HEK293 (cell line): ENCODE measurements around the gene EIPR1.

Experiments
- CTCF ChIA-PET: fragments of 350-600 bp; formaldehyde crosslinking; extraction: SDS; loops from one replicate; lab custom pipeline; 2021; ENCODE audit warnings: antibody characterized with exemption; lab: Yijun Ruan, JAX
- POLR2A ChIA-PET: fragments of 300-600 bp; formaldehyde crosslinking; extraction: SDS; loops from one replicate; lab custom pipeline; 2020; ENCODE audit warnings: antibody characterized with exemption, inconsistent platforms; lab: Yijun Ruan, JAX
- H3K27ac ChIP-seq: fragments of 200-500 bp; sonication (Bioruptor generic); 2 replicates; pipeline ENCODE4 v1.5.1; 2014; ENCODE audit warnings: low read depth, low read length, control low read depth, inconsistent platforms; ENCODE audit errors: extremely low read depth
- H3K36me3 ChIP-seq, 2 experiments: fragments of 200-500 bp in 1 of 2; sonication (Bioruptor generic) in 1 of 2; 1 replicate in 1 of 2; 2 replicates in 1 of 2; pipeline ENCODE4 v1.5.1; 2014 to 2017; ENCODE audit warnings: inconsistent platforms in 2 of 2, low read length in 2 of 2; ENCODE audit not compliant: control insufficient read depth in 2 of 2, insufficient read depth in 1 of 2
- H3K4me1 ChIP-seq: fragments of 200-500 bp; sonication (Bioruptor generic); 2 replicates; pipeline ENCODE4 v1.5.1; 2014; ENCODE audit warnings: mild to moderate bottlenecking, low read length, inconsistent platforms; ENCODE audit not compliant: control insufficient read depth, insufficient read depth
- H3K4me3 ChIP-seq: 2 replicates; pipeline ENCODE4 v1.5.1; 2011; ENCODE audit warnings: low read depth, mild to moderate bottlenecking, control low read depth, low read length, moderate library complexity
- H3K9me3 ChIP-seq: fragments of 200-500 bp; sonication (Bioruptor generic); 2 replicates; pipeline ENCODE4 v1.5.1; 2014; ENCODE audit warnings: low read depth, low read length, inconsistent platforms; ENCODE audit not compliant: control insufficient read depth, insufficient read depth
- BCL11A ChIP-seq: fragments of 450-650 bp; formaldehyde crosslinking; IDR thresholded peaks from 2 replicates; pipeline ENCODE4 v1.5.1; 2016; ENCODE audit warnings: low read depth, missing biosample characterization, missing genetic modification characterization
- FEZF1 ChIP-seq: fragments of 450-650 bp; formaldehyde crosslinking; IDR thresholded peaks from 2 replicates; pipeline ENCODE4 v1.5.1; 2016; ENCODE audit warnings: missing biosample characterization, missing genetic modification characterization
- GLIS1 ChIP-seq: fragments of 450-650 bp; formaldehyde crosslinking; IDR thresholded peaks from 2 replicates; pipeline ENCODE4 v1.5.1; 2016; ENCODE audit warnings: missing biosample characterization, missing genetic modification characterization
- GLIS2 ChIP-seq: fragments of 450-650 bp; formaldehyde crosslinking; IDR thresholded peaks from 2 replicates; pipeline ENCODE4 v1.5.1; 2016; ENCODE audit warnings: missing biosample characterization, missing genetic modification characterization
- KLF1 ChIP-seq: fragments of 450-650 bp; formaldehyde crosslinking; IDR thresholded peaks from 2 replicates; pipeline ENCODE4 v1.5.1; 2016; ENCODE audit warnings: missing biosample characterization, missing genetic modification characterization
- SP7 ChIP-seq: fragments of 450-650 bp; formaldehyde crosslinking; IDR thresholded peaks from 2 replicates; pipeline ENCODE4 v1.5.1; 2016; ENCODE audit warnings: missing biosample characterization, missing genetic modification characterization
- TCF7L2 ChIP-seq: IDR thresholded peaks from 2 replicates; pipeline ENCODE4 v1.6.1; 2011; ENCODE audit warnings: low read depth, mild to moderate bottlenecking, inconsistent platforms, low read length, moderate library complexity, borderline replicate concordance
- TRIM28 ChIP-seq: IDR thresholded peaks from 2 replicates; pipeline ENCODE4 v1.6.1; 2011; ENCODE audit warnings: low read length, control low read depth, borderline replicate concordance
- YY1 ChIP-seq: fragments of 450-650 bp; formaldehyde crosslinking; IDR thresholded peaks from 2 replicates; pipeline ENCODE4 v1.5.1; 2018; ENCODE audit warnings: missing biosample characterization, missing genetic modification characterization
- ZBTB21 ChIP-seq: fragments of 450-650 bp; formaldehyde crosslinking; IDR thresholded peaks from 2 replicates; pipeline ENCODE4 v1.5.1; 2017; ENCODE audit warnings: missing biosample characterization, missing genetic modification characterization
- ZFP37 ChIP-seq: fragments of 450-650 bp; formaldehyde crosslinking; IDR thresholded peaks from 2 replicates; pipeline ENCODE4 v1.5.1; 2016; ENCODE audit warnings: missing biosample characterization, missing genetic modification characterization
- ZNF10 ChIP-seq: fragments of 450-650 bp; formaldehyde crosslinking; IDR thresholded peaks from 2 replicates; pipeline ENCODE4 v1.5.1; 2017; ENCODE audit warnings: missing biosample characterization, missing genetic modification characterization
- ZNF132 ChIP-seq: fragments of 450-650 bp; formaldehyde crosslinking; IDR thresholded peaks from 2 replicates; pipeline ENCODE4 v1.5.1; 2017; ENCODE audit warnings: missing biosample characterization, missing genetic modification characterization, borderline replicate concordance
- ZNF274 ChIP-seq, 2 experiments: fragments of 200-500 bp in 1 of 2; fragments of 450-650 bp in 1 of 2; sonication (Bioruptor generic) in 1 of 2; formaldehyde crosslinking in 1 of 2; IDR thresholded peaks; 2 replicates each; pipeline versions ENCODE4 v1.5.1 to v1.6.1; 2014 to 2016; ENCODE audit warnings: borderline replicate concordance in 1 of 2, inconsistent platforms in 1 of 2, low read length in 1 of 2, missing biosample characterization in 1 of 2, missing genetic modification characterization in 1 of 2
- ZNF449 ChIP-seq: fragments of 450-650 bp; formaldehyde crosslinking; IDR thresholded peaks from 2 replicates; pipeline ENCODE4 v1.5.1; 2017; ENCODE audit warnings: missing biosample characterization, mild to moderate bottlenecking, missing genetic modification characterization, moderate library complexity
- ZNF530 ChIP-seq: fragments of 450-650 bp; formaldehyde crosslinking; IDR thresholded peaks from 2 replicates; pipeline ENCODE4 v1.5.1; 2016; ENCODE audit warnings: low read depth, missing biosample characterization, missing genetic modification characterization
- ZNF626 ChIP-seq: fragments of 450-650 bp; sonication (Bioruptor Pico); formaldehyde crosslinking; IDR thresholded peaks from 2 replicates; pipeline ENCODE4 v1.5.1; 2018; ENCODE audit warnings: missing biosample characterization, missing genetic modification characterization, inconsistent platforms
- ZNF645 ChIP-seq: fragments of 450-650 bp; formaldehyde crosslinking; IDR thresholded peaks from 2 replicates; pipeline ENCODE4; 2016; ENCODE audit warnings: missing biosample characterization, missing genetic modification characterization
- ZSCAN30 ChIP-seq: fragments of 450-650 bp; IDR thresholded peaks from 2 replicates; pipeline ENCODE4 v1.5.1; 2018; ENCODE audit warnings: missing biosample characterization, mild to moderate bottlenecking, missing genetic modification characterization, moderate library complexity
- TF ChIP-seq, protein P1 (sequence below): fragments of 450-650 bp; formaldehyde crosslinking; IDR thresholded peaks from 2 replicates; pipeline ENCODE4 v1.5.1; 2017; ENCODE audit warnings: missing biosample characterization, missing genetic modification characterization

The EIPR1 gene

GRCh38 chr2:3246928-3247714 is 130.5 kb downstream of the EIPR1 start (continued):
- no peak for TF ChIP-seq TRIM28

DNA sequence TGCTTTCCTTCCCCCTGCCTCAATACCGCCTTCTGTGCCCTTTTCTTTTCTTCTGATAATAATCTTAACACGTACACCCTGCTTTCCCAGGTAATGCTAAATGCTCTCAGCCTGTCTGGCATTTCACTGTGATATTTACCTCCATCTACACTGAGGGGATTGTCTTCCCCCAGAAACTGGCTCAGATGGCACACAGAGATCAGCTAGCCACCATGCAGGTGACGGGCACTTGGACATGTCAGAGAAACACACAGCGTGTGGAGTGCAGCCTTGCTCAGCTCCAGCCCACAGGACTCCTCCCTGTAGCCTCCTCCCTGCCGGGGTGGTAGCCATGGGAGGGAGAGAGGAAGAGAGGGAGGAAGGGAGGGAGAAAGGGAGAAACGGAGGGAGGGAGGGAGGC is 131.2 kb downstream of the EIPR1 start:
- no peak overlapping the region for H3K4me3 ChIP-seq
- no peak for TF ChIP-seq SP7 (tag by site-specific recombination)
- TF ChIP-seq ZFP37 (tag by site-specific recombination), result no peak
- no peak for TF ChIP-seq ZNF645 (tag by site-specific recombination)
- TF ChIP-seq YY1 (tag by site-specific recombination), result no peak
- no peak for TF ChIP-seq BCL11A (tag by site-specific recombination)
- no peaks in the 10 kb centered on the region; a peak in 1 of 3 replicates for H3K36me3 ChIP-seq
- H3K27ac ChIP-seq, result no peak overlapping the region
- ChIA-PET POLR2A (no interaction called here), CTCF (no interaction called here)
- H3K4me1 ChIP-seq, result no peaks in the 10 kb centered on the region
- no peaks in the 10 kb centered on the region for H3K9me3 ChIP-seq

DNA sequence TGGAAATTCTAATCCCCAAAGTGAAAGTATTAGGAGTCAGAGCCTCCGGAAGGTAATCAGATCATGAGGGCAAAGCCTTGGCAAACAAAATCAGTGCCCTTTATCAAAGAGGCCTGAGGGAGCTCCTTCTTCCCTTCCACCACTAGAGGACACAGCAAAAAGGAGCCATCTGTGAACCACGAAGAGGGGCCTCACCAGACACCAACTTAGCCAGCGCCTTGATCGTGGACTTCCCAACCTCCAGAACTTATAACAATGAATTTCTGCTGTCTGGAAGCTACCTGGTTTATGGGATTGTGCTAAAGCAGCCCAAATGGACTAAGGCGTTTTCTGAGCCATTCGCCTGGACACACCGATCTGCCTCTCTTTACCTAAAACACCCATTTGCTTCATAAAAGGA is 133.1 kb downstream of the EIPR1 start:
- H3K9me3 ChIP-seq, result no peaks in the 10 kb centered on the region
- H3K27ac ChIP-seq, result no peak overlapping the region
- CTCF ChIA-PET, result no interaction called here
- H3K4me3 ChIP-seq, result no peak overlapping the region
- H3K36me3 ChIP-seq, result no peaks in the 10 kb centered on the region; a peak in 1 of 3 replicates
- TF ChIP-seq GLIS2 (tag by site-specific recombination), result no peak
- no peak for TF ChIP-seq TCF7L2
- TF ChIP-seq ZNF132 (tag by site-specific recombination), result no peak
- TF ChIP-seq KLF1 (tag by site-specific recombination), result no peak
- no peak for TF ChIP-seq ZNF626 (tag by site-specific recombination)
- TF ChIP-seq ZNF530, result no peak
- no peak for TF ChIP-seq ZNF645 (tag by site-specific recombination)
- TF ChIP-seq ZBTB21 (tag by site-specific recombination), result no peak
- no peak for TF ChIP-seq ZNF10 (tag by site-specific recombination)
- no peak for TF ChIP-seq ZSCAN30
- TF ChIP-seq ZNF274 (IDR thresholded peaks at IDR 0.05; ENCODE audit: low read length), result no peak
- no peak for TF ChIP-seq ZNF274 (tag by site-specific recombination; IDR thresholded peaks at IDR 0.05; ENCODE audit: borderline replicate concordance)
- TF ChIP-seq, protein P1, sequence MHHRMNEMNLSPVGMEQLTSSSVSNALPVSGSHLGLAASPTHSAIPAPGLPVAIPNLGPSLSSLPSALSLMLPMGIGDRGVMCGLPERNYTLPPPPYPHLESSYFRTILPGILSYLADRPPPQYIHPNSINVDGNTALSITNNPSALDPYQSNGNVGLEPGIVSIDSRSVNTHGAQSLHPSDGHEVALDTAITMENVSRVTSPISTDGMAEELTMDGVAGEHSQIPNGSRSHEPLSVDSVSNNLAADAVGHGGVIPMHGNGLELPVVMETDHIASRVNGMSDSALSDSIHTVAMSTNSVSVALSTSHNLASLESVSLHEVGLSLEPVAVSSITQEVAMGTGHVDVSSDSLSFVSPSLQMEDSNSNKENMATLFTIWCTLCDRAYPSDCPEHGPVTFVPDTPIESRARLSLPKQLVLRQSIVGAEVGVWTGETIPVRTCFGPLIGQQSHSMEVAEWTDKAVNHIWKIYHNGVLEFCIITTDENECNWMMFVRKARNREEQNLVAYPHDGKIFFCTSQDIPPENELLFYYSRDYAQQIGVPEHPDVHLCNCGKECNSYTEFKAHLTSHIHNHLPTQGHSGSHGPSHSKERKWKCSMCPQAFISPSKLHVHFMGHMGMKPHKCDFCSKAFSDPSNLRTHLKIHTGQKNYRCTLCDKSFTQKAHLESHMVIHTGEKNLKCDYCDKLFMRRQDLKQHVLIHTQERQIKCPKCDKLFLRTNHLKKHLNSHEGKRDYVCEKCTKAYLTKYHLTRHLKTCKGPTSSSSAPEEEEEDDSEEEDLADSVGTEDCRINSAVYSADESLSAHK, result no peak
- TF ChIP-seq FEZF1 (tag by site-specific recombination), result no peak
- no peak for TF ChIP-seq ZNF449
- TF ChIP-seq GLIS1 (tag by site-specific recombination), result no peak
- TF ChIP-seq, all 188 proteins: peak for 0
- no peaks in the 10 kb centered on the region for H3K4me1 ChIP-seq
- POLR2A ChIA-PET, result no interaction called here
